ENCODE measurements around the gene NFATC2. TPM values are rescaled to one million over a fixed set of nuclear protein-coding genes. Genes with fewer than 3 reads are reported as not detected.

The NFATC2 gene
- total RNA-seq, 1 donor, result 0.36 TPM

GRCh38 chr20:51413857-51414256, 128.7 kb downstream of the NFATC2 start:
- no peak for DNase-seq (ENCODE audit: low read depth)
- TF ChIP-seq CTCF (IDR thresholded peaks at IDR 0.05; ENCODE audit: insufficient read depth, low read length), result no peak
- H3K4me3 ChIP-seq (ENCODE audit: low read depth, low read length), result no peak overlapping the region

GRCh38 chr20:51412951-51413481, 129.5 kb downstream of the NFATC2 start:
- H3K4me3 ChIP-seq (ENCODE audit: low read depth, low read length), result no peak overlapping the region
- TF ChIP-seq CTCF (IDR thresholded peaks at IDR 0.05; ENCODE audit: insufficient read depth, low read length), result no peak
- DNase-seq (ENCODE audit: low read depth), result no peak

GRCh38 chr20:51412333-51412871, 130.1 kb downstream of the NFATC2 start:
- peak; percentile 37 for DNase-seq (ENCODE audit: low read depth)
- H3K4me3 ChIP-seq (ENCODE audit: low read depth, low read length), result no peak overlapping the region
- no peak for TF ChIP-seq CTCF (IDR thresholded peaks at IDR 0.05; ENCODE audit: insufficient read depth, low read length)

GRCh38 chr20:51411870-51412269, 130.6 kb downstream of the NFATC2 start:
- DNase-seq (ENCODE audit: low read depth), result no peak
- TF ChIP-seq CTCF (IDR thresholded peaks at IDR 0.05; ENCODE audit: insufficient read depth, low read length), result no peak
- no peak overlapping the region for H3K4me3 ChIP-seq (ENCODE audit: low read depth, low read length)

GRCh38 chr20:51410586-51411325, 131.8 kb downstream of the NFATC2 start:
- H3K4me3 ChIP-seq (ENCODE audit: low read depth, low read length), result no peak overlapping the region
- DNase-seq (ENCODE audit: low read depth), result no peak
- no peak for TF ChIP-seq CTCF (IDR thresholded peaks at IDR 0.05; ENCODE audit: insufficient read depth, low read length)

- no peak overlapping the region for H3K4me3 ChIP-seq (ENCODE audit: low read depth, low read length)
- TF ChIP-seq CTCF (IDR thresholded peaks at IDR 0.05; ENCODE audit: insufficient read depth, low read length), result no peak
- DNase-seq (ENCODE audit: low read depth), result no peak
Measured at GRCh38 chr20:51409192-51409880, 133.2 kb downstream of the NFATC2 start.
